NK-92 (cell line): ENCODE measurements around the gene ISG20L2.

ENCODE experiments used
- DNase-seq: peaks from one replicate; lab custom pipeline; 2025; ENCODE audit not compliant: unreplicated experiment; lab: John Stamatoyannopoulos, UW

The ISG20L2 gene

GRCh38 chr1:156691191-156691590, 37.4 kb downstream of the ISG20L2 start:
- no peak for DNase-seq

- DNase-seq: no peak
Observed at GRCh38 chr1:156690675-156691036, 37.9 kb downstream of the ISG20L2 start.

- no peak for DNase-seq
Observed at GRCh38 chr1:156689953-156690674, 38.5 kb downstream of the ISG20L2 start.

GRCh38 chr1:156689035-156689952, 39.3 kb downstream of the ISG20L2 start:
- no peak for DNase-seq

- DNase-seq: no peak
Observed at GRCh38 chr1:156684227-156684782, 44.3 kb downstream of the ISG20L2 start.

GRCh38 chr1:156682166-156682890, 46.2 kb downstream of the ISG20L2 start:
- DNase-seq: no peak

GRCh38 chr1:156681196-156681960, 47.2 kb downstream of the ISG20L2 start:
- no peak for DNase-seq

- DNase-seq: no peak
Observed at GRCh38 chr1:156680056-156680455, 48.5 kb downstream of the ISG20L2 start.

GRCh38 chr1:156677616-156678596, 50.7 kb downstream of the ISG20L2 start:
- DNase-seq: no peak

- DNase-seq: no peak
Observed at GRCh38 chr1:156676820-156677615, 51.5 kb downstream of the ISG20L2 start, which contains the start of gene NES. NES (minus strand) TSS chr1:156677407; CDS start chr1:156677264, 143 bp downstream.

GRCh38 chr1:156676114-156676819, 52.3 kb downstream of the ISG20L2 start:
- no peak for DNase-seq

GRCh38 chr1:156675210-156676113, 53.1 kb downstream of the ISG20L2 start:
- no peak for DNase-seq

GRCh38 chr1:156673387-156674121, 55.0 kb downstream of the ISG20L2 start:
- DNase-seq: no peak
